B cell (primary cell): Measurements from ENCODE around the gene ANTXR2. TPM values are rescaled to one million over a fixed set of nuclear protein-coding genes. Genes with fewer than 3 reads are reported as not detected.

Experiments
- ATAC-seq: fragments of 200-7000 bp; cut with Tn5 transposase; one replicate; pipeline ENCODE4 v1.10.0; 2021; ENCODE audit warnings: low read depth, mild to moderate bottlenecking, moderate number of reproducible peaks, moderate library complexity
- CTCF ChIA-PET: fragments of 350-600 bp; sonication (Branson Sonifier 250); formaldehyde crosslinking; loops from one replicate; lab custom pipeline; 2021; ENCODE audit warnings: antibody characterized with exemption, inconsistent platforms; lab: Charles Lee
- POLR2A ChIA-PET: fragments of 350-600 bp; sonication (Branson Sonifier 250); formaldehyde crosslinking; loops from one replicate; lab custom pipeline; 2021; ENCODE audit warnings: antibody characterized with exemption; lab: Charles Lee
- DNase-seq: peaks from one replicate; pipeline ENCODE4 v3.0.0; 2013
- H2AFZ ChIP-seq: 2 replicates; pipeline ENCODE4 v1.6.1; 2012; ENCODE audit warnings: mild to moderate bottlenecking, low read depth, low read length; ENCODE audit not compliant: insufficient read depth, poor library complexity, severe bottlenecking
- H3K27ac ChIP-seq, 2 donors: 1 replicate in 1 of 2; 2 replicates in 1 of 2; pipeline ENCODE4 v1.5.1; 2012 to 2013; ENCODE audit warnings: low read length in 2 of 2, mild to moderate bottlenecking in 2 of 2, moderate library complexity in 1 of 2
- H3K27me3 ChIP-seq, 4 experiments: fragments of 200-600 bp in 1 of 4; sonication (generic) in 1 of 4; replicated peaks in 1 of 4; 1 replicate in 2 of 4; 2 replicates in 2 of 4; pipeline versions ENCODE4 v1.6.1 to v1.7.0; 2013 to 2016; ENCODE audit warnings: low read length in 3 of 4, mild to moderate bottlenecking in 2 of 4, mixed read lengths in 1 of 4, moderate library complexity in 1 of 4; ENCODE audit not compliant: insufficient read depth in 4 of 4, control insufficient read depth in 3 of 4; ENCODE audit errors: control extremely low read depth in 1 of 4
- H3K36me3 ChIP-seq, 2 experiments: replicated peaks in 1 of 2; 1 replicate in 1 of 2; 2 replicates in 1 of 2; pipeline versions ENCODE4 v1.6.1 to v1.7.1; 2013; ENCODE audit warnings: low read length in 1 of 2; ENCODE audit not compliant: insufficient read depth in 2 of 2, control insufficient read depth in 1 of 2; ENCODE audit errors: control extremely low read depth in 1 of 2, extremely low read depth in 1 of 2
- H3K4me1 ChIP-seq, 2 donors: fragments of 200-600 bp in 1 of 2; sonication (generic) in 1 of 2; 1 replicate in 1 of 2; 2 replicates in 1 of 2; pipeline versions ENCODE4 v1.5.1 to v1.6.1; 2013 to 2017; ENCODE audit warnings: low read length in 2 of 2; ENCODE audit not compliant: control insufficient read depth in 2 of 2, insufficient read depth in 2 of 2
- H3K4me2 ChIP-seq: replicated peaks from 2 replicates; pipeline ENCODE3; 2012; ENCODE audit warnings: mild to moderate bottlenecking, low read depth, low read length; ENCODE audit not compliant: poor library complexity, severe bottlenecking
- H3K4me3 ChIP-seq, 5 experiments: fragments of 200-600 bp in 1 of 5; sonication (generic) in 1 of 5; 1 replicate in 3 of 5; 2 replicates in 2 of 5; pipeline versions ENCODE4 v1.5.1 to v1.7.0; 2011 to 2016; ENCODE audit warnings: low read length in 4 of 5, mild to moderate bottlenecking in 4 of 5, low read depth in 2 of 5, control low read depth in 1 of 5, moderate library complexity in 1 of 5; ENCODE audit not compliant: insufficient read depth in 1 of 5; ENCODE audit errors: control extremely low read depth in 1 of 5, extremely low read depth in 1 of 5
- H3K79me2 ChIP-seq: fragments of 200-600 bp; sonication (generic); one replicate; pipeline ENCODE4 v1.6.0; 2016; ENCODE audit warnings: low read length; ENCODE audit not compliant: control insufficient read depth, insufficient read depth
- H3K9ac ChIP-seq: fragments of 200-600 bp; sonication (generic); 2 replicates; pipeline ENCODE4 v1.6.1; 2017; ENCODE audit warnings: mild to moderate bottlenecking, low read length, moderate library complexity
- H3K9me3 ChIP-seq, 3 donors: one replicate each; pipeline versions ENCODE4 v1.6.1 to v1.7.1; 2013; ENCODE audit warnings: low read length in 2 of 3; ENCODE audit not compliant: control insufficient read depth in 2 of 3, insufficient read depth in 1 of 3; ENCODE audit errors: control extremely low read depth in 1 of 3
- H4K20me1 ChIP-seq: 2 replicates; pipeline ENCODE4 v1.6.0; 2012; ENCODE audit warnings: mild to moderate bottlenecking, low read length; ENCODE audit not compliant: insufficient read depth, control insufficient read depth, poor library complexity, severe bottlenecking
- H3K27ac Mint-ChIP-seq: one replicate; pipeline ENCODE4 v1.8.0; 2021; ENCODE audit warnings: mixed read lengths
- H3K27me3 Mint-ChIP-seq: one replicate; pipeline ENCODE4 v1.8.0; 2021; ENCODE audit warnings: mixed read lengths
- H3K4me1 Mint-ChIP-seq: one replicate; pipeline ENCODE4 v1.8.0; 2021; ENCODE audit warnings: mixed read lengths
- H3K4me3 Mint-ChIP-seq: one replicate; pipeline ENCODE4 v1.8.0; 2021; ENCODE audit warnings: mixed read lengths
- H3K9me3 Mint-ChIP-seq: one replicate; pipeline ENCODE4 v1.8.0; 2022; ENCODE audit warnings: mixed read lengths; ENCODE audit not compliant: insufficient read depth
- CTCF ChIP-seq: fragments of 200-600 bp; IDR thresholded peaks from one replicate; pipeline ENCODE4 v1.8.0; 2022; ENCODE audit warnings: antibody characterized with exemption, mild to moderate bottlenecking
- EZH2 ChIP-seq: IDR thresholded peaks from 2 replicates; pipeline ENCODE4 v1.6.1; 2012; ENCODE audit warnings: borderline replicate concordance, low read depth, mild to moderate bottlenecking, moderate library complexity, low read length; ENCODE audit not compliant: insufficient read depth, poor library complexity, severe bottlenecking
- WGBS: methylation state at CpG from one replicate; pipeline ENCODE4 v1.1.5; 2013; ENCODE audit warnings: missing lambda C conversion rate; ENCODE audit not compliant: insufficient coverage; 5-methylcytosine and 5-hydroxymethylcytosine counted together
- intact Hi-C: fragments of 100-400 bp; cut with micrococcal nuclease; formaldehyde crosslinking; loops from one replicate; pipeline ENCODE4 v1.10.0; 2022
- polyA plus RNA-seq: library from polyadenylated mRNA; depleted of rRNA; stranded (reverse); fragments of >200 nt; gene quantifications from 2 replicates; pipeline ENCODE4 v1.2.3, GENCODE V29; 2012
- total RNA-seq, 2 donors: library from RNA; stranded (reverse); fragments of 120-200 nt in 1 of 2; gene quantifications; 1 replicate in 1 of 2; 2 replicates in 1 of 2; pipeline versions ENCODE4 v1.2.3 to v1.2.4, GENCODE V29; 2013 to 2022

The ANTXR2 gene
- total and polyA plus RNA-seq, 2 donors (not counting 1 experiment from before 2014, with no cell fraction given) = 10.6 to 63.0 TPM

- H3K4me3 ChIP-seq = no peak overlapping the region
- H3K9me3 Mint-ChIP-seq = no peaks in the 10 kb centered on the region
- no peak overlapping the region for H3K4me2 ChIP-seq
- no peak overlapping the region for H3K27ac Mint-ChIP-seq
- POLR2A ChIA-PET = no interaction called here
- no peak overlapping the region for H3K27ac ChIP-seq
- H3K27me3 Mint-ChIP-seq = peaks cover 18% of the 10 kb centered on the region
- H3K9ac ChIP-seq = no peak overlapping the region
- no peak overlapping the region for H3K4me3 Mint-ChIP-seq
- intact Hi-C loops = no loop called here
- ATAC-seq (no peak), DNase-seq (no peak)
- H3K27me3 ChIP-seq = no peaks in the 10 kb centered on the region
- H3K79me2 ChIP-seq = no peaks in the 10 kb centered on the region
- H4K20me1 ChIP-seq = no peaks in the 10 kb centered on the region
- no peaks in the 10 kb centered on the region for H3K4me1 ChIP-seq
- H3K4me1 Mint-ChIP-seq = peaks cover 3% of the 10 kb centered on the region
- TF ChIP-seq EZH2 = no peak
- TF ChIP-seq CTCF = no peak
- CTCF ChIA-PET = no interaction called here
- WGBS = 67% methylated on average over 1 of the region's 1 CpG
- H3K36me3 ChIP-seq = no peaks in the 10 kb centered on the region
- H3K9me3 ChIP-seq = no peaks in the 10 kb centered on the region
- H2AFZ ChIP-seq = no peak overlapping the region
Measured at GRCh38 chr4:80098635-80099034, 25.6 kb upstream of the ANTXR2 start.

- H4K20me1 ChIP-seq = no peaks in the 10 kb centered on the region
- H2AFZ ChIP-seq = no peak overlapping the region
- no peaks in the 10 kb centered on the region for H3K27me3 ChIP-seq
- no peak for TF ChIP-seq EZH2
- TF ChIP-seq CTCF = no peak
- no peak overlapping the region for H3K4me3 ChIP-seq
- no peak overlapping the region for H3K9ac ChIP-seq
- no peaks in the 10 kb centered on the region for H3K4me1 ChIP-seq
- no peak overlapping the region for H3K27ac ChIP-seq
- no peak for DNase-seq
- no peak overlapping the region for H3K4me3 Mint-ChIP-seq
- peaks cover 3% of the 10 kb centered on the region for H3K4me1 Mint-ChIP-seq
- no peaks in the 10 kb centered on the region for H3K36me3 ChIP-seq
- no peak for ATAC-seq
- H3K79me2 ChIP-seq = no peaks in the 10 kb centered on the region
- H3K9me3 ChIP-seq = no peaks in the 10 kb centered on the region
- POLR2A ChIA-PET = no interaction called here
- H3K9me3 Mint-ChIP-seq = no peaks in the 10 kb centered on the region
- H3K4me2 ChIP-seq = no peak overlapping the region
- 100% methylated on average over 3 of the region's 4 CpGs for WGBS
- CTCF ChIA-PET = no interaction called here
- no peak overlapping the region for H3K27ac Mint-ChIP-seq
- intact Hi-C loops = no loop called here
- H3K27me3 Mint-ChIP-seq = peaks cover 21% of the 10 kb centered on the region
Measured at GRCh38 chr4:80097400-80098177, 24.6 kb upstream of the ANTXR2 start.
